NCI-H187 (cell line): Measurements from ENCODE around the gene MRPL20.
"Not testable (repeated sequence)": the region's sequence is repeated elsewhere in the genome, so short reads cannot be mapped to it uniquely, and the experiment has no call there.

Experiments used
- DNase-seq, 2 experiments: peaks; one replicate each; lab custom pipeline; 2025; lab: John Stamatoyannopoulos, UW

MRPL20 gene

GRCh38 chr1:1385339-1385738 is 21.8 kb downstream of the MRPL20 start:
- not testable (repeated sequence) for DNase-seq

- no peak for DNase-seq
These were observed 25.8 kb downstream of the MRPL20 start for GRCh38 chr1:1381294-1381693.

DNA sequence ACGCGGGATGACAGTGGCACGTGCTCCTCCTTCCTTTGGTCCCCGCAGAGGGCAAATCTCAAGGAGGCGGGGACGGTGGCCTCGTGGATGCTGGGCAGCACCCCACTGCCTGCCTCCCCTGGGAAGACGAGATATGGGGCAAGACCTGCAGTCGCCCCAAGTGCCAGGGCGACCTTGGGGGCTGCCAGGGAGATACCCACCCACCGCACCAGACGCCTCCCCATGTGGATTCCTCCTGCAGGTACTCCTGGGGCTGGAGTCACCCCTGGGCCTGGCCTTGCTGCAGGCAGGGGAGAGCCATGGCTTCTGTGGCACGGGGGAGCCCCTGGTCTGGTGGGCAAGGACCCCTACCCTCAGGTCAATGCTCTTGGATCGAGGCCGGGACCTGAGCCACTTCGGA is 26.2 kb downstream of the MRPL20 start:
- DNase-seq, result no peak

- DNase-seq, result no peak
These were observed 29.4 kb downstream of the MRPL20 start for GRCh38 chr1:1377540-1378205.

GRCh38 chr1:1376551-1377226 is 30.4 kb downstream of the MRPL20 start:
- no peak for DNase-seq

- peak; percentile 96 to 99 for DNase-seq
These were observed 32.0 kb downstream of the MRPL20 start, which contains the start of gene AURKAIP1 for GRCh38 chr1:1374929-1375662. AURKAIP1 (minus strand) TSS chr1:1375207; CDS start chr1:1374756, 451 bp downstream.

GRCh38 chr1:1374589-1374928 is 32.5 kb downstream of the MRPL20 start:
- no peak for DNase-seq

DNA sequence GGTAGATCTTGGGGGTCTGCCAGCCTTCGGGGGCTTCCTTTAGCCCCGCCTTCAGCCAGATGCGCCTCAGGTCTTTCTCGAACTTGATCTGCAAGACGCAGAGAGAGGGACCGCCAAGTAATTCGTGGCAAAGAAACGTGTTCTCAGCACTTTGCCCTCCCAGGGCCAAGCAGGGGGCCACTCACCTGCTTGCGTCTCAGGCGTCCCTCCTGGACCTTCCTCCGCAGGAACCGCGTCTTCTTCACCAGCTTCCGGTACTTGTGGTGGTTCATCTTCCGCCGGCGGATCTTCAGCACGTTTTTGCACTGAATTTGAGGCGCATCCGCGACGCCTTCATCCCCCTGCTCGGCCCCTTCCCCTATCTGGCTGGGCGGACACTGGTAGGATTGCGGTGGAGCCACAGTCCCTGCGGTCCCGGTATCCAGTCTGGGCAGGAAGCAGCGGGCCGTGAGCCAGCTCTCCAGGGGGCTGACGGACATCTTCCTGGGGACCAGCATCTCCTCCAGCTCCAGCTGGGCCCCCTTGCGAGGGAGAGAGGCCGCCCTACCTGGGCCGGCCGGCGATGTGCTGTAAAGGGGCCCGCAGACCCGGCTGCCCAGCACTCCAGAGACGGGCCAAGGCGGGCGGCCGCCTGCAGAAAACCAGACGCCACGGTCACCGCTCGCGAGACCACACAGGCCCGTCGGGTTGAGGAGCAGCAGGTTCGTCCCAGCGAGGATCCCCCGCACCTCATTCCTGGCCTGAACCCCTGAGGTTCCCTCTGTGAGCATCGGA is 33.1 kb downstream of the MRPL20 start:
- no peak for DNase-seq

- no peak for DNase-seq
These were observed 33.9 kb downstream of the MRPL20 start for GRCh38 chr1:1373051-1373814.

DNA sequence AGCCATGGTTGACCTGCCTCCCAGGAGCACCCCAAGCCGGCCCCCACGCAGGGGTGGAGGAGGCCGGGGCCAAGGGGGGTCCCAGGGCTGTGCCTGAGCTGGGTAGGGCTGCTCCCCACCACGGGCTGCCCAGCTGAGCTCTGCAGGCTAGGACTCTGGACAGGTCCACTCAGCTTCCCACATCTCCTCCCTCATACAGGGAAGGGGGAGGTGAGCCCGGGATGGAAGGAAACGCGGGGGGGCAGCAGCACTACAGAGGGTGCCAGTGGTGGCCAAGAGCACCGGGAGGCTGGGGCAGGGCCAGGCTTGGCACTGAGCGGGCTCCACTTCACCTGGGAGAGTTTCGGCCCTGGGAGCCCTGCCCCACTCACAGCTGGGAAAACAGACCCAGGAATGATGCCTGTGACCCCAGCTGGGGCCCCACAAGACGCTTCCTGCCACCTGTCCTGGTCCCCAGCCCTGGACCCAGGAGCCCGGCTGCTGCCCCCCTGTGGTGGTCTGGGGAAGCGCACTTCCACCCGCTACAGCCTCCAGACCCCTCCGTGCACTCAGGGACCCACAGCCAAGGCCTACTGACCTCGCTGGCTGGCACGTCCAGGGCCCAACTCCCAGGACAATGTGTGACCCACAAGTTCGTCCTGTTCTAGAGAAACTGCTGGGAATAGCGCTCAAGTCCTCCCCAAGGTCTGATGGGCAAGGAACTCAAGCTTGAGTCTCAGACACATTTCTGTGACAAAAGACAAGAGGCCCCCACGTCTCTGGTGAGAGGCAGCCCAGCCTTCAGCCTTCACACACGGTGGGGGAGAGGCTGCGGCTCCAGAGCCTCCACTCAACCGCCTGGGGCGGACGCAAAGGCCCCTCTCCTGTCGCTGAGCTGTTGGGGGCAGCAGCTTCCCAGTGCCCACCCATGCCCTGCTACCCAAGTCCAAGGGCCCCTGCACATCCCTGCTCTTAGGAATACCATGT is 35.1 kb downstream of the MRPL20 start:
- DNase-seq, result peak in 1 of 2 experiments; percentile 13

DNA sequence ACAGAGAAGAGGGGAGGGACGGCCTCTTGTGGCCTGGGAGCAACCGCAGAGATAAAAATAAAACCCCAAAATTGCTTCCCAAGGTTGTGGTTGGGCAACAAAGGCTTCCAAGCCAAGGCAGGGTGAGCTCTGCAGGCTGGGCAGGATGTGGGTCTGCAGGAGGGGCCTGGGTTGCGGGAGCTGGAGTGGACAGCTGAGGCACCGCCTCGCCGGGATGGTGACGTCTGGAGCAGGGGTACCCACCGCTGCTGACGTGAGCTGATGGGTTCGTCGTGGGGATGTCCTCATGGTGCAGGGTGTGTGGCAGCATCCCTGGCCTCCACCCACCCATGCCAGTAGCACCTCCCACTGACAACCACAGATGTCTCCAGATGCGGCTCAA is 35.7 kb downstream of the MRPL20 start:
- no peak for DNase-seq

- DNase-seq, result no peak
These were observed 36.3 kb downstream of the MRPL20 start for GRCh38 chr1:1370771-1371300.

GRCh38 chr1:1370094-1370493 is 37.0 kb downstream of the MRPL20 start:
- not testable (repeated sequence) for DNase-seq

GRCh38 chr1:1367315-1367714 is 39.8 kb downstream of the MRPL20 start:
- no peak for DNase-seq

GRCh38 chr1:1366699-1367066 is 40.4 kb downstream of the MRPL20 start:
- DNase-seq, result no peak

- no peak for DNase-seq
These were observed 41.0 kb downstream of the MRPL20 start for GRCh38 chr1:1365875-1366698.

DNA sequence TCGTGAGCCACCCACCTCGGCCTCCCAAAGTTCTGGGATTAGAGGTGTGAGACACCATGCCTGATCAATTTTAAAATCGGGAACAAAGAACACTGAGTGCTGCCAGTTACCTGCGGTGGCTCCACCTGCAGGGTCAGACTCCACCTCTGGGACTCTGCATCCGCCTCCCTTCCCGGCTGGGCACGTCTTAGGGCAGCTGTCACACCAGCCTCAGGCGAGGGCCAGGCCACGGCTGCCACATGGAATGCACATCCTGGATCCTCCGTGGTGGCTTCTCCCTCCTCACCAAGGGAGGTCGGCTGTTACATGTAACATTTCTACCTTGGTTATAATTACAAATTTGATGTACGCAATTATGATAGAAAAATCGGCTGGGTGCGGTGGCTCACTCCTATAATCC is 42.8 kb downstream of the MRPL20 start:
- no peak for DNase-seq

- DNase-seq, result no peak
These were observed 45.1 kb downstream of the MRPL20 start for GRCh38 chr1:1361982-1362423.
